HepG2 (cell line): ENCODE measurements around the gene CMIP. TPM values are rescaled to one million over a fixed set of nuclear protein-coding genes. Genes with fewer than 3 reads are reported as not detected.
A peak's percentile ranks its signal among the peaks of the same experiment; 100 is the strongest.

Source experiments
- AGO1 ChIP-seq: fragments of 200-400 bp; formaldehyde crosslinking; IDR thresholded peaks from 2 replicates; pipeline ENCODE4 v1.6.1; 2017; ENCODE audit warnings: mild to moderate bottlenecking, low read depth, low read length, moderate library complexity; ENCODE audit not compliant: poor library complexity, severe bottlenecking
- BATF2 ChIP-seq: sonication (generic); formaldehyde crosslinking; IDR thresholded peaks from 2 replicates; pipeline ENCODE4 v1.8.0; 2022; ENCODE audit warnings: mild to moderate bottlenecking, missing genetic modification reagents, moderate library complexity
- BORCS8-MEF2B ChIP-seq: sonication (generic); formaldehyde crosslinking; IDR thresholded peaks from 2 replicates; pipeline ENCODE4 v1.8.0; 2022; ENCODE audit warnings: mild to moderate bottlenecking, missing genetic modification reagents
- CENPX ChIP-seq: sonication (generic); formaldehyde crosslinking; IDR thresholded peaks from 2 replicates; pipeline ENCODE4 v1.9.0; 2021; ENCODE audit warnings: mild to moderate bottlenecking, missing genetic modification reagents, moderate library complexity
- CSRNP2 ChIP-seq: sonication (generic); formaldehyde crosslinking; conservative IDR thresholded peaks from 2 replicates; pipeline ENCODE4 v1.8.0; 2022; ENCODE audit warnings: low read depth, missing genetic modification reagents
- FUBP1 ChIP-seq: sonication (generic); formaldehyde crosslinking; IDR thresholded peaks from 2 replicates; pipeline ENCODE4 v1.5.1; 2020; ENCODE audit warnings: missing genetic modification reagents, mild to moderate bottlenecking, borderline replicate concordance
- HCFC1 ChIP-seq: fragments of 150-350 bp; IDR thresholded peaks from 2 replicates; pipeline ENCODE4 v1.6.1; 2014; ENCODE audit warnings: low read depth, low read length
- HMG20B ChIP-seq: conservative IDR thresholded peaks from 2 replicates; pipeline ENCODE4 v1.6.1; 2016; ENCODE audit warnings: missing genetic modification reagents, missing compliant biosample characterization
- HNF4G ChIP-seq, 2 experiments: sonication (generic) in 1 of 2; formaldehyde crosslinking in 1 of 2; IDR thresholded peaks; 2 replicates each; pipeline versions ENCODE4 v1.4.0 to v1.6.1; 2011 to 2020; ENCODE audit warnings: borderline replicate concordance in 2 of 2, low read depth in 2 of 2, mild to moderate bottlenecking in 2 of 2, low read length in 1 of 2, missing genetic modification reagents in 1 of 2, moderate library complexity in 1 of 2
- MAFG ChIP-seq: sonication (generic); formaldehyde crosslinking; IDR thresholded peaks from 2 replicates; pipeline ENCODE4 v1.5.1; 2020; ENCODE audit warnings: mild to moderate bottlenecking, missing genetic modification reagents
- MTERF4 ChIP-seq: sonication (generic); formaldehyde crosslinking; IDR thresholded peaks from 2 replicates; pipeline ENCODE4 v1.8.0; 2023; ENCODE audit warnings: mild to moderate bottlenecking, missing genetic modification reagents
- NCOR1 ChIP-seq: fragments of 200-600 bp; sonication (generic); IDR thresholded peaks from 2 replicates; pipeline ENCODE4 v1.7.0; 2017; ENCODE audit warnings: antibody characterized with exemption, low read length, borderline replicate concordance
- RORA ChIP-seq: sonication (generic); formaldehyde crosslinking; IDR thresholded peaks from 2 replicates; pipeline ENCODE4 v1.5.0; 2020; ENCODE audit warnings: mild to moderate bottlenecking, missing genetic modification reagents, moderate library complexity
- SMC3 ChIP-seq: IDR thresholded peaks from 2 replicates; pipeline ENCODE4 v1.6.1; 2011; ENCODE audit warnings: low read length, improper control_type of control experiment
- SP2 ChIP-seq: sonication (generic); formaldehyde crosslinking; IDR thresholded peaks from 2 replicates; pipeline ENCODE4 v1.5.1; 2020; ENCODE audit warnings: mild to moderate bottlenecking, missing genetic modification reagents
- TSC22D2 ChIP-seq: sonication (generic); formaldehyde crosslinking; IDR thresholded peaks from 2 replicates; pipeline ENCODE4 v1.5.1; 2020; ENCODE audit warnings: missing genetic modification reagents, mild to moderate bottlenecking, borderline replicate concordance
- ZFP90 ChIP-seq: sonication (generic); formaldehyde crosslinking; IDR thresholded peaks from 2 replicates; pipeline ENCODE4 v1.8.0; 2022; ENCODE audit warnings: missing genetic modification reagents, mild to moderate bottlenecking, inconsistent platforms, borderline replicate concordance
- ZNF121 ChIP-seq: sonication (generic); formaldehyde crosslinking; IDR thresholded peaks from 2 replicates; pipeline ENCODE4 v1.5.0; 2020; ENCODE audit warnings: mild to moderate bottlenecking, missing genetic modification reagents
- ZNF7 ChIP-seq: IDR thresholded peaks from 2 replicates; pipeline ENCODE4 v1.6.1; 2016; ENCODE audit warnings: missing biosample characterization, missing genetic modification reagents
- ZNF746 ChIP-seq: sonication (generic); formaldehyde crosslinking; IDR thresholded peaks from 2 replicates; pipeline ENCODE4 v1.8.0; 2022; ENCODE audit warnings: mild to moderate bottlenecking, missing genetic modification reagents
- ZNF781 ChIP-seq: sonication (generic); formaldehyde crosslinking; IDR thresholded peaks from 2 replicates; pipeline ENCODE4 v1.5.1; 2020; ENCODE audit warnings: borderline replicate concordance, mild to moderate bottlenecking, missing genetic modification reagents; ENCODE audit errors: not compliant biosample characterization
- ZNF788 ChIP-seq: sonication (generic); formaldehyde crosslinking; IDR thresholded peaks from 2 replicates; pipeline ENCODE4 v1.5.0; 2020; ENCODE audit warnings: mild to moderate bottlenecking, missing genetic modification reagents, borderline replicate concordance
- ZNF790 ChIP-seq: sonication (generic); formaldehyde crosslinking; IDR thresholded peaks from 2 replicates; pipeline ENCODE4 v1.8.0; 2022; ENCODE audit warnings: missing genetic modification reagents, mild to moderate bottlenecking, borderline replicate concordance
- ZNF841 ChIP-seq: sonication (generic); formaldehyde crosslinking; IDR thresholded peaks from 2 replicates; pipeline ENCODE4 v1.8.1; 2023; ENCODE audit warnings: missing genetic modification reagents, borderline replicate concordance
- polyA plus RNA-seq, 8 experiments: library from polyadenylated mRNA; depleted of rRNA in 3 of 8; stranded (reverse) in 7 of 8; unstranded in 1 of 8; fragments of >200 nt; fragmentation: Illumina TruSeq in 4 of 8; extraction: Trizol in 4 of 8; gene quantifications; 2 replicates each; pipeline versions ENCODE4 v1.2.1 to v1.2.3, GENCODE V29; 2011 to 2016; ENCODE audit warnings: low read depth in 4 of 8, missing spikeins in 1 of 8, mixed read lengths in 1 of 8; ENCODE audit not compliant: insufficient read depth in 1 of 8
- total RNA-seq, 5 experiments: library from RNA; depleted of rRNA; stranded (reverse); fragments of >200 nt; fragmentation: Illumina TruSeq; extraction: Trizol; gene quantifications; 2 replicates each; pipeline ENCODE4 v1.2.3, GENCODE V29; 2016; ENCODE audit warnings: low read depth in 1 of 5

Gene CMIP
- total and polyA plus RNA-seq, 2 of the 13 experiments (the other 11 are each of a cell fraction or from before 2014, with no cell fraction given), result 10.9 to 18.1 TPM

GRCh38 chr16:81457326-81458133 is 12.9 kb downstream of the CMIP start (continued):
- no peak for TF ChIP-seq ZNF781 (CRISPR knock-in tag)
- peak; percentile 93 for TF ChIP-seq ZNF746 (CRISPR knock-in tag)
- TF ChIP-seq CSRNP2 (CRISPR knock-in tag), result no peak
- TF ChIP-seq TSC22D2 (CRISPR knock-in tag), result no peak
- no peak for TF ChIP-seq SP2 (CRISPR knock-in tag)
- peak; percentile 70 for TF ChIP-seq HNF4G (IDR thresholded peaks at IDR 0.05; ENCODE audit: borderline replicate concordance, low read depth, low read length)
- TF ChIP-seq HNF4G (CRISPR knock-in tag; IDR thresholded peaks at IDR 0.05; ENCODE audit: borderline replicate concordance, low read depth), result peak; percentile 75; the same call in 1 of the 2 replicates
- peak; percentile 70; the same call in 1 of the 2 replicates for TF ChIP-seq MAFG (CRISPR knock-in tag)
- 0 out of 2 replicates have a peak, but pooled peaks have one; percentile 37 for TF ChIP-seq HMG20B (CRISPR knock-in tag)
- TF ChIP-seq RORA (CRISPR knock-in tag), result no peak
- no peak for TF ChIP-seq BATF2
- TF ChIP-seq HCFC1, result no peak
- no peak for TF ChIP-seq MTERF4 (CRISPR knock-in tag)
- peak; percentile 61 for TF ChIP-seq ZNF788 (CRISPR knock-in tag)
- TF ChIP-seq BORCS8-MEF2B, result no peak
- no peak for TF ChIP-seq ZNF841 (CRISPR knock-in tag)
- no peak for TF ChIP-seq FUBP1 (CRISPR knock-in tag)
- TF ChIP-seq AGO1, result no peak
- TF ChIP-seq ZNF121 (CRISPR knock-in tag), result no peak
- peak; percentile 69; the same call in 1 of the 2 replicates for TF ChIP-seq NCOR1
- TF ChIP-seq SMC3, result peak; percentile 17; the same call in 1 of the 2 replicates
- TF ChIP-seq ZFP90, result no peak; the same call in 1 of the 2 replicates
- no peak for TF ChIP-seq ZNF790 (CRISPR knock-in tag)
- no peak for TF ChIP-seq ZNF7 (CRISPR knock-in tag)
- no peak for TF ChIP-seq CENPX (CRISPR knock-in tag)
